GM12878 (cell line): Measurements from ENCODE around the gene GPBP1. TPM values are rescaled to one million over a fixed set of nuclear protein-coding genes. Genes with fewer than 3 reads are reported as not detected.
A peak's percentile ranks its signal among the peaks of the same experiment; 100 is the strongest.

Experiments used
- BHLHE40 ChIP-seq, 2 experiments: fragments of 450-650 bp in 1 of 2; IDR thresholded peaks; 2 replicates each; pipeline ENCODE4 v1.6.1; 2011 to 2017; ENCODE audit warnings: low read depth in 2 of 2, borderline replicate concordance in 1 of 2, improper control_type of control experiment in 1 of 2, low read length in 1 of 2, mild to moderate bottlenecking in 1 of 2
- CHD2 ChIP-seq: IDR thresholded peaks from 2 replicates; pipeline ENCODE4 v1.6.1; 2011; ENCODE audit warnings: low read depth, low read length, improper control_type of control experiment, borderline replicate concordance
- CREM ChIP-seq: IDR thresholded peaks from 2 replicates; pipeline ENCODE4 v1.6.1; 2014; ENCODE audit warnings: antibody characterized with exemption, low read depth
- DPF2 ChIP-seq: fragments of 450-650 bp; IDR thresholded peaks from 2 replicates; pipeline ENCODE4 v1.6.1; 2017; ENCODE audit warnings: mild to moderate bottlenecking
- EED ChIP-seq: sonication (generic); IDR thresholded peaks from 2 replicates; pipeline ENCODE4 v1.6.1; 2016; ENCODE audit warnings: antibody characterized with exemption, low read depth
- EP300 ChIP-seq, 2 experiments: fragments of 150-350 bp in 1 of 2; IDR thresholded peaks; 2 replicates each; pipeline ENCODE4 v1.6.1; 2011 to 2012; ENCODE audit warnings: low read depth in 2 of 2, low read length in 2 of 2, borderline replicate concordance in 1 of 2, improper control_type of control experiment in 1 of 2, inconsistent platforms in 1 of 2; ENCODE audit not compliant: control insufficient read depth in 1 of 2
- ETV6 ChIP-seq, 2 experiments: fragments of 450-650 bp in 1 of 2; IDR thresholded peaks in 1 of 2; conservative IDR thresholded peaks in 1 of 2; 2 replicates each; pipeline ENCODE4 v1.6.1; 2014; ENCODE audit warnings: antibody characterized with exemption in 1 of 2, borderline replicate concordance in 1 of 2, low read depth in 1 of 2, mild to moderate bottlenecking in 1 of 2, moderate library complexity in 1 of 2
- IRF4 ChIP-seq: IDR thresholded peaks from 2 replicates; pipeline ENCODE4 v1.6.1; 2011; ENCODE audit warnings: low read depth, low read length
- JUNB ChIP-seq: IDR thresholded peaks from 2 replicates; pipeline ENCODE4 v1.6.1; 2016; ENCODE audit warnings: antibody characterized with exemption, mild to moderate bottlenecking
- MEF2A ChIP-seq: IDR thresholded peaks from 2 replicates; pipeline ENCODE4 v1.6.1; 2011; ENCODE audit warnings: low read depth, mild to moderate bottlenecking, low read length, moderate library complexity; ENCODE audit not compliant: insufficient read depth
- MTA2 ChIP-seq: fragments of 450-650 bp; IDR thresholded peaks from 2 replicates; pipeline ENCODE4 v1.6.1; 2016; ENCODE audit warnings: low read depth, mild to moderate bottlenecking, moderate library complexity
- NFXL1 ChIP-seq: fragments of 450-650 bp; IDR thresholded peaks from 2 replicates; pipeline ENCODE4 v1.6.1; 2017; ENCODE audit warnings: antibody characterized with exemption, mild to moderate bottlenecking, borderline replicate concordance
- NRF1 ChIP-seq: conservative IDR thresholded peaks from 2 replicates; pipeline ENCODE4 v1.6.1; 2011; ENCODE audit warnings: mild to moderate bottlenecking, low read depth, low read length, improper control_type of control experiment
- PML ChIP-seq: IDR thresholded peaks from 2 replicates; pipeline ENCODE4 v1.6.1; 2012; ENCODE audit warnings: low read length, inconsistent platforms
- SIN3A ChIP-seq: IDR thresholded peaks from 2 replicates; pipeline ENCODE4 v1.6.1; 2012; ENCODE audit warnings: low read depth, low read length, improper control_type of control experiment
- SIX5 ChIP-seq: IDR thresholded peaks from 2 replicates; pipeline ENCODE4 v1.6.1; 2011; ENCODE audit warnings: mild to moderate bottlenecking, low read depth, low read length, moderate library complexity; ENCODE audit not compliant: severe bottlenecking
- SP1 ChIP-seq: IDR thresholded peaks from one replicate; pipeline ENCODE4 v1.6.1; 2011; ENCODE audit warnings: low read depth, low read length
- SPI1 ChIP-seq: IDR thresholded peaks from 2 replicates; pipeline ENCODE4 v1.6.1; 2011; ENCODE audit warnings: low read depth, mild to moderate bottlenecking, low read length, moderate library complexity, borderline replicate concordance; ENCODE audit not compliant: insufficient read depth
- TBL1XR1 ChIP-seq: IDR thresholded peaks from 2 replicates; pipeline ENCODE4 v1.6.1; 2012; ENCODE audit warnings: low read depth, low read length, improper control_type of control experiment
- polyA plus RNA-seq, 11 experiments: library from polyadenylated mRNA; depleted of rRNA in 4 of 11; unstranded in 6 of 11; stranded (reverse) in 5 of 11; fragments of >200 nt; fragmentation: Nextera tagmentation in 4 of 11; fragmentation: Illumina TruSeq in 1 of 11; extraction: Ambion mirVana in 4 of 11; extraction: Trizol in 1 of 11; gene quantifications; 1 replicate in 1 of 11; 2 replicates in 10 of 11; pipeline versions ENCODE4 v1.2.1 to v1.2.3, GENCODE V29; 2011 to 2016; ENCODE audit warnings: inconsistent platforms in 2 of 11, missing spikeins in 2 of 11, low read depth in 1 of 11
- total RNA-seq, 4 experiments: library from RNA; depleted of rRNA in 3 of 4; stranded (reverse); fragments of >200 nt in 3 of 4; fragmentation: Illumina TruSeq in 1 of 4; extraction: Trizol in 1 of 4; gene quantifications; 2 replicates each; pipeline versions ENCODE4 v1.2.1 to v1.2.3, GENCODE V29; 2013 to 2021
- TF ChIP-seq, protein P1 (sequence below): fragments of 450-650 bp; IDR thresholded peaks from 2 replicates; pipeline ENCODE4 v1.6.1; 2017; ENCODE audit warnings: mild to moderate bottlenecking, low read depth, inconsistent platforms; ENCODE audit not compliant: poor library complexity, severe bottlenecking
- TF ChIP-seq, protein P2 (sequence below): fragments of 450-650 bp; IDR thresholded peaks from 2 replicates; pipeline ENCODE4 v1.6.1; 2017; ENCODE audit warnings: low read depth, mild to moderate bottlenecking, moderate library complexity
- TF ChIP-seq, protein P3 (sequence below): IDR thresholded peaks from 2 replicates; pipeline ENCODE4 v1.6.1; 2012; ENCODE audit warnings: low read length, inconsistent platforms
- TF ChIP-seq, protein P4 (sequence below): fragments of 450-650 bp; IDR thresholded peaks from 2 replicates; pipeline ENCODE4 v1.6.1; 2016; ENCODE audit warnings: mild to moderate bottlenecking

The GPBP1 gene
- total and polyA plus RNA-seq, 10 of the 15 experiments (the other 5 are each of a cell fraction or from before 2014, with no cell fraction given): 27.0 to 96.2 (median 55.4) TPM

DNA sequence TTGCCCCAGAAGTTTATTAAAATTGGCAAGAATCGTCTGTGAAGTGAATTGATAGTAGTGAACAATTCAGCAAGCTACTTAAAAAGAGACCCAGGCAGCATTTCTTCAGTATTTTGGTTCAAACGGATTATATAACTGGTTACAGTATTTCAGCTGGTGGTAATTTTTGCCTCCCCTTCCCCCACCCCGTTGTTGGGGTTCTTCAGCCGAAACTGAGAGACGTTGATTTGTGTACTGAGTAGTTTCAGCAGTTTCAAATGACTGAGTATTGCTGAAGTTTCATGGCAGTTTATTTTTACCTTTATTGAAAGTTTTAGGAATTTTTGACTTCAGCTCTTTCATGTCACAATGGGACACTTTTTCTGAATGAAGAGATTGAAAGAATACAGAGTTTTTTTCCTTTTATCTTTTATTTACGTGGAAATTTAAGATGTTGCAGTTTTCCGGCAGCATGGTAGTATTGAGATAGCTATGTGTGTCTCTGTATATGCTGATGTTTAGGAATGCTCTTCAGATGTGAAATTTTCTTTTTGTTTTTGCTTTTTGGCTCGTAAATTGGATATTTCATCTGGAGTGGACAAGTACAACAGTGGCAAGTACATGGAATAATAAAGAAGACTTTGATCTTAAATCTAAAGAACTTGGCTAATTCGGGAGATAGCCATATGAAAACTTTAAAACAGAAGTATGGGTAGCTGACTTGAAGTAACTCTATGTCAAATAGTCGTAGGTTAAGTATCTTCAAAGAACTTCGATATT, 1.9 kb downstream of the GPBP1 start (continued):
- peak in 1 of 2 experiments; percentile 55; a peak in 1 of 4 replicates for TF ChIP-seq EP300 (IDR thresholded peaks at IDR 0.05; ENCODE audit: borderline replicate concordance in 1 of 2, control insufficient read depth in 1 of 2, low read depth in 2 of 2, low read length in 2 of 2)
- no peak for TF ChIP-seq MTA2
- TF ChIP-seq, protein P1, sequence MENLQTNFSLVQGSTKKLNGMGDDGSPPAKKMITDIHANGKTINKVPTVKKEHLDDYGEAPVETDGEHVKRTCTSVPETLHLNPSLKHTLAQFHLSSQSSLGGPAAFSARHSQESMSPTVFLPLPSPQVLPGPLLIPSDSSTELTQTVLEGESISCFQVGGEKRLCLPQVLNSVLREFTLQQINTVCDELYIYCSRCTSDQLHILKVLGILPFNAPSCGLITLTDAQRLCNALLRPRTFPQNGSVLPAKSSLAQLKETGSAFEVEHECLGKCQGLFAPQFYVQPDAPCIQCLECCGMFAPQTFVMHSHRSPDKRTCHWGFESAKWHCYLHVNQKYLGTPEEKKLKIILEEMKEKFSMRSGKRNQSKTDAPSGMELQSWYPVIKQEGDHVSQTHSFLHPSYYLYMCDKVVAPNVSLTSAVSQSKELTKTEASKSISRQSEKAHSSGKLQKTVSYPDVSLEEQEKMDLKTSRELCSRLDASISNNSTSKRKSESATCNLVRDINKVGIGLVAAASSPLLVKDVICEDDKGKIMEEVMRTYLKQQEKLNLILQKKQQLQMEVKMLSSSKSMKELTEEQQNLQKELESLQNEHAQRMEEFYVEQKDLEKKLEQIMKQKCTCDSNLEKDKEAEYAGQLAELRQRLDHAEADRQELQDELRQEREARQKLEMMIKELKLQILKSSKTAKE: peak; percentile 85
- no peak for TF ChIP-seq SIX5
- TF ChIP-seq BHLHE40 (IDR thresholded peaks at IDR 0.05; ENCODE audit: borderline replicate concordance in 1 of 2, low read depth in 2 of 2, low read length in 1 of 2): 0 out of 4 replicates have a peak, but pooled peaks of 1 of the 2 experiments have one; percentile 16
- TF ChIP-seq MEF2A: peak; percentile 87
- TF ChIP-seq SPI1: no peak
- TF ChIP-seq JUNB: peak; percentile 75
- TF ChIP-seq NFXL1: no peak
- peak; percentile 73; the same call in 1 of the 2 replicates for TF ChIP-seq SIN3A
- TF ChIP-seq SP1: peak; percentile 25
- TF ChIP-seq ETV6 (conservative IDR thresholded peaks at IDR 0.05 in 1 of 2, IDR thresholded peaks at IDR 0.05 in 1 of 2; ENCODE audit: borderline replicate concordance in 1 of 2, low read depth in 1 of 2): peak in 1 of 2 experiments; percentile 45; a peak in 1 of 4 replicates
- no peak for TF ChIP-seq NRF1
- peak; percentile 20; the same call in 1 of the 2 replicates for TF ChIP-seq DPF2
- TF ChIP-seq CREM: peak; percentile 68
- peak; percentile 76 for TF ChIP-seq EED
- TF ChIP-seq, protein P2, sequence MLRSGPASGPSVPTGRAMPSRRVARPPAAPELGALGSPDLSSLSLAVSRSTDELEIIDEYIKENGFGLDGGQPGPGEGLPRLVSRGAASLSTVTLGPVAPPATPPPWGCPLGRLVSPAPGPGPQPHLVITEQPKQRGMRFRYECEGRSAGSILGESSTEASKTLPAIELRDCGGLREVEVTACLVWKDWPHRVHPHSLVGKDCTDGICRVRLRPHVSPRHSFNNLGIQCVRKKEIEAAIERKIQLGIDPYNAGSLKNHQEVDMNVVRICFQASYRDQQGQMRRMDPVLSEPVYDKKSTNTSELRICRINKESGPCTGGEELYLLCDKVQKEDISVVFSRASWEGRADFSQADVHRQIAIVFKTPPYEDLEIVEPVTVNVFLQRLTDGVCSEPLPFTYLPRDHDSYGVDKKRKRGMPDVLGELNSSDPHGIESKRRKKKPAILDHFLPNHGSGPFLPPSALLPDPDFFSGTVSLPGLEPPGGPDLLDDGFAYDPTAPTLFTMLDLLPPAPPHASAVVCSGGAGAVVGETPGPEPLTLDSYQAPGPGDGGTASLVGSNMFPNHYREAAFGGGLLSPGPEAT: peak; percentile 37; the same call in 1 of the 2 replicates
- TF ChIP-seq PML: peak; percentile 50; the same call in 1 of the 2 replicates
- TF ChIP-seq, protein P3, sequence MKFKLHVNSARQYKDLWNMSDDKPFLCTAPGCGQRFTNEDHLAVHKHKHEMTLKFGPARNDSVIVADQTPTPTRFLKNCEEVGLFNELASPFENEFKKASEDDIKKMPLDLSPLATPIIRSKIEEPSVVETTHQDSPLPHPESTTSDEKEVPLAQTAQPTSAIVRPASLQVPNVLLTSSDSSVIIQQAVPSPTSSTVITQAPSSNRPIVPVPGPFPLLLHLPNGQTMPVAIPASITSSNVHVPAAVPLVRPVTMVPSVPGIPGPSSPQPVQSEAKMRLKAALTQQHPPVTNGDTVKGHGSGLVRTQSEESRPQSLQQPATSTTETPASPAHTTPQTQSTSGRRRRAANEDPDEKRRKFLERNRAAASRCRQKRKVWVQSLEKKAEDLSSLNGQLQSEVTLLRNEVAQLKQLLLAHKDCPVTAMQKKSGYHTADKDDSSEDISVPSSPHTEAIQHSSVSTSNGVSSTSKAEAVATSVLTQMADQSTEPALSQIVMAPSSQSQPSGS: peak; percentile 74
- TF ChIP-seq TBL1XR1: peak; percentile 95
- TF ChIP-seq, protein P4, sequence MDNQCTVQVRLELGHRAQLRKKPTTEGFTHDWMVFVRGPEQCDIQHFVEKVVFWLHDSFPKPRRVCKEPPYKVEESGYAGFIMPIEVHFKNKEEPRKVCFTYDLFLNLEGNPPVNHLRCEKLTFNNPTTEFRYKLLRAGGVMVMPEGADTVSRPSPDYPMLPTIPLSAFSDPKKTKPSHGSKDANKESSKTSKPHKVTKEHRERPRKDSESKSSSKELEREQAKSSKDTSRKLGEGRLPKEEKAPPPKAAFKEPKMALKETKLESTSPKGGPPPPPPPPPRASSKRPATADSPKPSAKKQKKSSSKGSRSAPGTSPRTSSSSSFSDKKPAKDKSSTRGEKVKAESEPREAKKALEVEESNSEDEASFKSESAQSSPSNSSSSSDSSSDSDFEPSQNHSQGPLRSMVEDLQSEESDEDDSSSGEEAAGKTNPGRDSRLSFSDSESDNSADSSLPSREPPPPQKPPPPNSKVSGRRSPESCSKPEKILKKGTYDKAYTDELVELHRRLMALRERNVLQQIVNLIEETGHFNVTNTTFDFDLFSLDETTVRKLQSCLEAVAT: 0 out of 2 replicates have a peak, but pooled peaks have one; percentile 51
- TF ChIP-seq IRF4: peak; percentile 79
- peak; percentile 86 for TF ChIP-seq CHD2
